GOT3 (cell line): ENCODE measurements around the gene SRSF1.
A peak's percentile ranks its signal among the peaks of the same experiment; 100 is the strongest.
"Not testable (repeated sequence)": the region's sequence is repeated elsewhere in the genome, so short reads cannot be mapped to it uniquely, and the experiment has no call there.

Source experiments
- DNase-seq: peaks from one replicate; lab custom pipeline; 2025; ENCODE audit warnings: mixed read lengths; lab: John Stamatoyannopoulos, UW

The SRSF1 gene

DNA sequence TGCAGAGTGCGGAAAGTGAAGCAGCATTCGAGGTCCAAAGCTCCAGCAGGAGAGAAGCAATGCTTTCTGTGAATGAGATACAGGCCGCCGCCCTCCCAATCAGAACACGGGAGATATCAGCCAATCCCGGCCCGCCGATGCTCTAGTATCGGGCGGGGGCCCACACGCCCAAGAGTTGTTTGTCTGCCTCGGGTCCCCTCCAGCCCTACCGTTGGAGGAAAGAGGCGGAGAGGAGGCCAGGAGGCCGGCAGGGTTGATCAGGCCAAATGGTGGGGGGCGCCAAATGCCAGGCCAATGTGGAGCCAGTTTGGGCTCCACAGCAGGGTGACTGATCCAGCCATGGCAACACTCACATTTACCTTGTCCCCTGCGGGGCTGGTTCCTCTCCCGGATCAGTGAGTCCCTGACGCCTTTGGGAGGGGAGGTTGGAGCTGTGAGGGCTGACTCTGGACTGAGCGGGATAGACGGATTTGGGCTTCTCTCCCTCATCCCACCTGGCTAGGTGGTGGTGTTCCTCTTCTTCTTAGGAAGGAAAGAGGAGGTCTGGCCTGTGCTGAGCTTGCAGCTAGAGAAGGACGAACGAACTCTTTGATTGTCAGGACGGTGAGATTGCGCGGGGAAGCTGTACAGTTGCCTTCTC, 41.4 kb downstream of the SRSF1 start:
- no peak for DNase-seq

DNA sequence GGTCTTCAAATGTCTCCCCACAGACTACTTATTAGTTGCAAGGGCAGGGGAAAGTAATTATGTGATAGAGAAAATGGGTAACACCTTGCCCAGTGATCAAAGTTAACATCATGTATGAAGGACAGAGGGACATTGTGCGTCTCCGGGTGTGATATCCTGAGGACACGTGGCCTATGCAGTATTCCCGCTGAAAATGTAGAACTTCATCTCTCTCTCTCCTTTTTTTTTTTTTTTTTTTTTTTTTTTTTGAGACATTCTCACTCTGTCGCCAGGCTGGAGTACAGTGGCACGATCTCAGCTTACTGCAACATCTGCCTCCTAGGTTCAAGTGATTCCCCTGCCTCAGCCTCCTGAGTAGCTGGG, 43.9 kb downstream of the SRSF1 start:
- no peak for DNase-seq

DNA sequence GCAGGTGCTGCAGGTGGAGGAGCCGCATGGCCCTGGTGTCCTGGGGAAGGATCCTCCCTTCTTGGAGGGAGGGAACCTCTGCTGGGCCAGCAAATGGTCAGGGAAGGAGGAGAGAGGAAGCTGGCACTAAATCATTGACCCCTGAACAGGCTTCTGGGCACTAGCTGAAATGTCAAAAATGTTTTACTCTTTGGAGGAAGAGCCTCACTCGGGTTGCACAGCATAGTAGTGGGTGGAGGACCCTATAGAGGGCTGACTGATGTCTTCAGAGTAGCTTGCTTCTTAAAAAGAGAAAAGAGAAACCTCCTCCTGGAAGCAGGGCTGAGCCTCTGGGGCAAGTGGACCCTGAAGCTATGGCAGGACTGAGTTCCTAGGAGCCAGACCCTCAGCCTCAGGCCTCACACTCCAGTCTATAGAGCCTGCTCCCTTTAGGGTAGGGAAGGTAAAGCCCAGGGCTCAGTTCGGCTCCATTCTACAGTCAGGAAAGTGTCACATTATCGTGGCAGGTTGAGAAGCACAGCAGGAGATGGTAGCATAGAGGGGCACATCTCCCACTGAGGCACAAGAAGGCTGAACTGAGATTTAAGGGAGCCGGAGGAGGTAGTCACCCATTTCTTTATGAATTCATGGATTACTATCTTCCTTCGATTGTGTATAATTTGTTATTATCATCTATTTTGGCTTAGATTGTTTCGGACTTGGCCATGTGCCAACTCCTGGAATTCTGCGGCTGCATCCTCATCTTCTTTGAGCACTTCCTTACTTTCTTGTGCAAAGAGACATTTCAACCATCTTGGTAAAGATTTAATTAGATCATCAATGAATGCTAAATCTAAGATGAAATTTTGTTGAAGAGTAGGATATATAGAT, 44.5 kb downstream of the SRSF1 start:
- DNase-seq = no peak

DNA sequence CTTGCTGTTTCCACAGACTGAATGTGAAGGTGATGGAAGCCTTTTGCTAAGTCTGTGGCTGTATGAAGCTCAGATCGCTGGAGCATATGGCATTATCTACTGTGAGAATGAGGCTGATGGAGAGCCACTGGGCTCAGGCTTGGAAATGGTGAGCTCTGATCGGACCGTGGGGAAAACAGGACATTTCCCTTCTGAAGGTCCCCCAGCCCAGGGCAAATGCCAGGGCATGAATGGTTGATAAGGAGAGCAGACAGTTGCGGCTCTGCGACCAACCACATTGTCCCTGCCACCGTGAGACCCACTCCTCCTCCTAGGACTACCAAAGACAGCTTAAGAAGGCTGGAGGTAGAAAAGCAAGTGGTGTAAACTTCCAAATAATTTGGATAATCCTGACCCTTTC, 47.1 kb downstream of the SRSF1 start:
- DNase-seq = no peak

DNA sequence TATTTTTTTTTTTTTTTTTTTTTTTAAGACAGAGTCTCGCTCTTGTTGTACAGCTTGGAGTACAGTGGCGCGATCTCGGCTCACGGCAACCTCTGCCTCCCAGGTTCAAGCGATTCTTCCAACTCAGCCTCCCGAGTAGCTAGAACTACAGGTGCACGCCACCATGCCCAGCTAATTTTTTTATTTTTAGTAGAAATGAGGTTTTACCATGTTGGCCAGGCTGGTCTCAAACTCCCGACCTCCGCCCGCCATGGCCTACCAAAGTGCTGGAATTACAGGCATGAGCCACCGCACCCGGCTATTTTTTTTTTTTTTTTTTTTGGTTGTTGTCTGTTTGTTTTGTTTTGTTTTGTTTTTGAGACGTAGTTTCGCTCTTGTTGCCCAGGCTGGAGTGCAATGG, 48.7 kb downstream of the SRSF1 start:
- not testable (repeated sequence) for DNase-seq

DNA sequence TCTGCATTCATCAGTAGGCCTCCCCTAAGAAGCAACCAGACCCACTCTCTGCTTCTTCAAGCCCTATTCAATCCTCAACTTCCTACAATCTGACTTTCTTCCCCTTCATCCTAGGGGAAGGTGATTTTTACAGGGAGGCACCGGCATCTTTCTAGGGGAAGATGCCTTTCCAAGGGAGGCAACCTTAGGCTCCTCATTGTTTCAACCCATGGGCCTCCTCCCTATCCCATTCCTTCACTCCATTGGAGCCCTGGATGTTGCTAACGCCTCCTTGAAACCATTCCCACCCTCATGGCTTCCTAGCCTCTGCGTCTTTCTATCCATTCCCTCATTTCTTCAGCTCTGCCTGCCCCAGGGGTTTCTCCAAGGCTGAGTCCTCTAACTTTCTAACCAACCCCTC, 49.2 kb downstream of the SRSF1 start:
- DNase-seq = no peak

DNA sequence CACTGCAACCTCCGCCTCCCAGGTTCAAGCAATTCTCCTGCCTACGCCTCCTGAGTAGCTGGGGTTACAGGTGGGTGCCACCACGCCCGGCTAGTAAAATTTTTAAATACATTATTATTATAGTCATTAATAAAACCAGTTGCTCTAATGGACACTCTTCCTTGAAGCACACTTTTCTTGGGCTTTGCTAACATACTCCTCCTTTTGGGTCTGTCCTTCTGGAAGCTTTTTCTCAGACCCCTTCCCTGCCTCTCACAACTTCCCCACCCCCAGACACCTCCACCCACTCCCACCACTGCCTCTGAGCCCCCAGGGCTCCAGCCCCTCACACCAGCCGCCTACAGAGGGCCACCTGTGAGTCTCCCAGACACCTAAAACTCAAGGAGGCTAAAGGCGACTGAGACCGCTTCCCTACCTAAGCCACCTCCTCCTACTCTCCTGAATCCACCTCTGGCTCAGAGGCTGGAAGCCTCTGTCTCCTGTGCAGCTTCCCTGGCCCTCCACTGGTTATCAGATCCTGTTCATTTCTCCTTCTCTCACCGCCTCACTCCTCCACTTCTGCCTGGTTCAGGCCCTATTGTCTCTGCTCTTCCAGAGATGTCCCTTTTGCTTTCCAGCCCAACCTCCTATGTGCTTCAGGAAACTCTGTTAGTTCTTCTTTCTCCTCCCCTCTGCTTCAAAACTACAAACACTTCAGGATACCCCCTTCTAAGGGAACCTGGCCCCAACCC, 49.8 kb downstream of the SRSF1 start:
- DNase-seq = no peak

DNA sequence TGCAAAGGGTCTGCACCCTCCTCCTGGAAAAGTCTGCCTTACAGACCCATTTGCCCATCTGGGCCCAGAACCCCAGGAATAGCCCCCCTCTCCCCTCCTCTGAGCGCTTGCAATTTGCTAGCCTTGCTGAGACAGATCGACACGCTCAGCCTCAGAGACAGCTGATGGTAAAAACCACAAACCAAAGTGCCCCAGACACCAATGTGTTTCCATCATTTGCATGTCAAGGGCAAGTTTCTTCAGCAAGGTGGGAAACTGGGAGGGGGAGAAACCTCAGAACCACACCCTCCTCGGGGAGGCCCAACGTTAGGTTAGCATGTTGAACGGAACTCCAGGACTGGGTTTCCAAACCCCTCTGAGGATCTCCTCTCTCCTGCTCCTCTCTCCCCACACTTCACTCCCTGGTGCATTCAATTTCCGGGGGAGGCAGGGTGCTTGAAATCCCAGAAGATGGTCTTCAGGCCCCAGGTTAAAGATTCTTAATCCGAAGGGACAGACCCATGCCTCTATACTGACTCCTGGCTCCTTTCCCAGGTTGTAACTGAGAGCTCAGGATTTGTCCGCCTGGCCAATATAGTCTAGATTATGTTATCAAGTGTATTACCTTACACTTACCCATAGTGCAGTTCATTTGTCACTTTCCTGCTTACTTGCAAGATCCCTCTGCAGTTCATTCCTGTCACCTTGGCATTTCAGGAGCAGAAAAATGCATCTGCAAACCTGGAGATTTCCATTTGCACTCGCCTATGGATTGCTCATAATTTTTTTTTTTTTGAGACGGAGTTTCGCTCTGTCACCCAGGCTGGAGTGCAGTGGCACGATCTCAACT, 50.5 kb downstream of the SRSF1 start:
- DNase-seq = no peak

DNA sequence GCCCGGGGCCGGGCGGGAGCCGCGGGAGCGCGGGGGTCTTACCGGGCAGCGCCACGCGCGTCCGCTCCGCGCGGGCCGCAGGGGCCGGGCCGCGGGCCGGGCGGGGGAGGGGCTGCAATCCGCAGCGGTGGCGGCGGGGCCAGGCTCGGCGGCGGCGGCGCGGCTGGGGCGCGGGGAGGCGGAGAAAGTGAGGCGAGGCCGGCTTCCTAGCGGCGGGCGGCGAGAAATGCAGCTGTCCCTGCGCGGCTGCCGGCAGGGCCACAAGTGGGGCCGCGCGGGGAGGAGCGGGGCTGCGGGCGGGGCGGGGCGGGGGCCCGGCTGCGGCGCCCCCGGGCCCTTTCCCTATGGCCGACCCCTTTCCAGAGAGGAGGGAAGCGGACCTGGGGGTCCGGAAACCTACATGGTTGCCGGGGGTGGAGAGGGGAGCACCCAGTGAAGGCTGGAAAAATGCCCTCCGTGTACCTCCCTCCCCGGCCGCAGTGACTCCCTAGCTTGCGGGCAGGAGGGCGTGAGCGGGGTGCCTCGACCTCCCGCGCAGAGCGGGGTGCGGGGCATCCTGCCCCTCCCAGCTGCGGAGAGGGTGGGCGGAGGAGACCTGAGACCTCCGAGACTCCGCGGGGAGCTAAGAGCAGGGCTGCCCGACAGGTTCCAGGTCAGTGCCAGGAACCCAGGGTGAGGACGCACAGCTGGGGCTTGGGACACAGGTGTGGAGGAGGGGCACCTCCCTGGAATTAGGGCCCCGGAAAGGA, 51.7 kb downstream of the SRSF1 start, which contains the start of gene CUEDC1:
Gene CUEDC1 (minus strand): TSS at position 230 of the 749 bp plus-strand sequence. CDS start 69,848 bp downstream, outside the sequence.
- peak; percentile 21 for DNase-seq

DNA sequence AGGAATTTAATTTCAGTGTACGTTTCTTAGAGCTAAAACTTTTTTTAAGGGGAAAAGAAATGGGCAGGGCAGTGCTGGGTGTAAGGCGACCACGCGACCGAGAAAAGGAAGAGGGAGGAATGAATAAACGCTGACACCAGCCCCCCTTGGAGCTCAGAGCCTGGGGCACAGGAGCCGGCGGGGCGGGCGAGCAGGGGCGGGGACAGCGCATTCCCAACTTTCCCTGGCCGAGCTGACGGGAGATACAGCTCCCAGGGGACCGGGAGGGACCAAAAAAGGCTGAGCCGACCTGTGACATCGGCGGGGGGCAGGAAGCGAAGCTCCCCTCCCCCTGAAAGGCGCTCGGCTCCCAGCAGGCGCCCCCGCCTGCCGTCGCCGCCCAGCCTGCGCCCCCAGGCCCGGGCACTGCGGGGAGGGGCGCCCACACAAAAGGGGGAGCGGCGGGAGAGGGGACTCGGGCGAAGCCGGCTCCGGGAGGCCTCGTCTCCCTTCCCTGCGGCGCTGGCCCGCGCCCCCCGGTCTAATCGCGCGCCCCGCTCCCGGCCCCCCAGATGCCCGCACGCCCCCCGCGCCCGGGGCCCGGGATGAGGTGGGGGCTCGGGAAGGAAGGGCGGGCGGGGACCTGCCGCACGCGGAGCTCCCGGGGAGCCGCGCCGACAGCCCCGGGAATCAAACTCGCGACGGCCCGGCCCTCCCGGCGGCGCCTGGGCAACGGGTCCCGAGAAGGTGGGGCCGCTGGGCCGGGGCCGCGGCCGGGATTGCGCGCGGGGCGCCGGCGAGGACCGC, 52.5 kb downstream of the SRSF1 start:
- no peak for DNase-seq

DNA sequence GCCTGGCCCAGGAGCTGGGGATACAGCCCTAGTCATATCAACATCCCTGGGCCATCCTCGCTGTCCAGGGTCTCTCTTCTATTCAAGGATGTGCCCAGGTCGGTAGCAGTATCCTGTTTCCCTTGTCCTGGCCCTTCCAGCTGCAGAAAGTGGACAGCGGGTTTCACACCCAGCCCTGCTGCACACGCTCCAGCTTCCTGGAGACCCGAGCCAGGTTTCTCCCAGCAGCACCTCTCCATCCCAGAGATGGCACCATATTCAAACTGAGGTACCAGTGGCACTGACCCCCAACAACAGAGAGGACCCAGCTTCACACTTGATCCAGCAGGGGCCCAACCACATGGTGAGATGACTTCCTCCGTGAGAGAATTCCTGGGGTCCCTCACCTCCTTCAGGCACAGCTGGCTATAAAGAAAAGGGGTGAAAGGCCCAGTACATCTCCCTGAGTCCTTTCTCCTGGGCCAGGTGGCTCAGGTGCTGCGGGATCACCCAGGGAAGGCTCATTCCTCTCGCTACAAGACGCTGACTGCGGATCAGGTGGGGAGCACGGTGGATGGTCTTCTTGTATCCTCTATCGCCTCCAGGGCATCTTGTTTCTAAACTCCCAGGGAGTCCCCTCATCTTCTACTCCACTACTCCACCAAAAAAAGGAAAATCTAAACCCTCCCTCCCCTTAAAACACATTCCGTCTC, 53.2 kb downstream of the SRSF1 start:
- DNase-seq = no peak
